GM12878 (cell line): Measurements from ENCODE around the gene PAF1. TPM values are rescaled to one million over a fixed set of nuclear protein-coding genes. Genes with fewer than 3 reads are reported as not detected.
A peak's percentile ranks its signal among the peaks of the same experiment; 100 is the strongest.

Experiments used
- ATAC-seq: fragments of 200-7000 bp; cut with Tn5 transposase; 3 replicates; pipeline ENCODE4 v1.9.1; 2020; ENCODE audit warnings: mild to moderate bottlenecking, moderate library complexity
- BruUV-seq: library from RNA; stranded (reverse); fragments of 400-500 nt; replicated peaks from 2 replicates; lab custom pipeline; 2021; lab: Mats Ljungman, UMichigan
- CTCF ChIA-PET: fragments of 300-600 bp; sonication (Branson Sonifier 250); formaldehyde crosslinking; extraction: SDS; loops from one replicate; lab custom pipeline; 2021; ENCODE audit warnings: inconsistent platforms; lab: Yijun Ruan, JAX
- POLR2A ChIA-PET: fragments of 350-600 bp; formaldehyde crosslinking; extraction: SDS; loops from one replicate; lab custom pipeline; 2021; ENCODE audit warnings: inconsistent platforms; lab: Charles Lee
- RAD21 ChIA-PET: fragments of 300-600 bp; sonication (Branson Sonifier 250); formaldehyde crosslinking; loops from one replicate; lab custom pipeline; 2023; ENCODE audit warnings: antibody characterized with exemption; ENCODE audit not compliant: unreplicated experiment; lab: Charles Lee
- SMC1A ChIA-PET: fragments of 300-600 bp; sonication (Branson Sonifier 250); formaldehyde crosslinking; loops from one replicate; lab custom pipeline; 2023; ENCODE audit not compliant: unreplicated experiment, uncharacterized antibody; lab: Charles Lee
- DNase-seq: peaks from one replicate; pipeline ENCODE4 v3.0.0-alpha.2; 2011; ENCODE audit warnings: low read depth, low spot score
- FAIRE-seq: peaks from 3 replicates; lab custom pipeline; 2011; peaks lifted over from hg19 to GRCh38; lab: Jason Lieb, UNC
- H2AFZ ChIP-seq: 2 replicates; pipeline ENCODE4 v1.6.0; 2011; ENCODE audit warnings: low read depth, low read length, control low read depth; ENCODE audit not compliant: control insufficient read depth
- H3K27ac ChIP-seq: 2 replicates; pipeline ENCODE4 v1.5.1; 2011; ENCODE audit warnings: control low read depth; ENCODE audit not compliant: control insufficient read depth, insufficient read depth
- H3K27me3 ChIP-seq, 2 experiments: replicated peaks in 1 of 2; 2 replicates each; pipeline versions ENCODE4 v1.6.0 to v1.6.1; 2011; ENCODE audit warnings: low read length in 1 of 2; ENCODE audit not compliant: control insufficient read depth in 2 of 2, insufficient read depth in 2 of 2
- H3K36me3 ChIP-seq, 2 experiments: 2 replicates each; pipeline ENCODE4 v1.5.1; 2011; ENCODE audit warnings: low read length in 1 of 2; ENCODE audit not compliant: control insufficient read depth in 2 of 2, insufficient read depth in 2 of 2
- H3K4me1 ChIP-seq: 2 replicates; pipeline ENCODE4 v1.6.1; 2011; ENCODE audit warnings: mild to moderate bottlenecking, low read length, moderate library complexity, mixed read lengths; ENCODE audit not compliant: control insufficient read depth, insufficient read depth
- H3K4me2 ChIP-seq: 2 replicates; pipeline ENCODE4 v1.6.0; 2011; ENCODE audit warnings: control low read depth; ENCODE audit not compliant: control insufficient read depth, insufficient read depth
- H3K4me3 ChIP-seq: fragments of 200-600 bp; sonication (generic); 2 replicates; pipeline ENCODE4 v1.5.1; 2016
- H3K79me2 ChIP-seq: 2 replicates; pipeline ENCODE4 v1.6.0; 2011; ENCODE audit warnings: low read length; ENCODE audit not compliant: control insufficient read depth, insufficient read depth
- H3K9ac ChIP-seq: 2 replicates; pipeline ENCODE4 v1.8.0; 2011; ENCODE audit warnings: low read length, control low read depth, mixed read lengths; ENCODE audit not compliant: control insufficient read depth, insufficient read depth
- H3K9me3 ChIP-seq: replicated peaks from 3 replicates; pipeline ENCODE4 v1.5.1; 2011; ENCODE audit warnings: mild to moderate bottlenecking, low read length; ENCODE audit not compliant: control insufficient read depth, insufficient read depth
- H4K20me1 ChIP-seq: 2 replicates; pipeline ENCODE4 v1.6.0; 2011; ENCODE audit not compliant: control insufficient read depth, insufficient read depth
- CTCF ChIP-seq, 3 experiments: IDR thresholded peaks in 2 of 3; conservative IDR thresholded peaks in 1 of 3; 2 replicates each; pipeline ENCODE4 v1.5.1; 2011; ENCODE audit warnings: low read depth in 3 of 3, low read length in 3 of 3, mild to moderate bottlenecking in 3 of 3, control low read depth in 2 of 3, moderate library complexity in 2 of 3, inconsistent platforms in 1 of 3, mixed read lengths in 1 of 3; ENCODE audit not compliant: control insufficient read depth in 2 of 3, insufficient read depth in 1 of 3; ENCODE audit errors: extremely low read depth in 1 of 3
- EED ChIP-seq: sonication (generic); IDR thresholded peaks from 2 replicates; pipeline ENCODE4 v1.6.1; 2016; ENCODE audit warnings: antibody characterized with exemption, low read depth
- GATAD2B ChIP-seq: fragments of 450-650 bp; conservative IDR thresholded peaks from 2 replicates; pipeline ENCODE4 v1.6.1; 2017; ENCODE audit warnings: low read depth, mild to moderate bottlenecking, moderate library complexity
- HDAC6 ChIP-seq: fragments of 200-600 bp; sonication (generic); IDR thresholded peaks from one replicate; pipeline ENCODE4 v1.8.0; 2017; ENCODE audit warnings: antibody characterized with exemption; ENCODE audit not compliant: unreplicated experiment
- IKZF1 ChIP-seq: fragments of 450-650 bp; conservative IDR thresholded peaks from 2 replicates; pipeline ENCODE4 v1.6.1; 2017; ENCODE audit warnings: antibody characterized with exemption, mild to moderate bottlenecking
- MLLT1 ChIP-seq: fragments of 450-650 bp; IDR thresholded peaks from 2 replicates; pipeline ENCODE4 v1.6.1; 2016; ENCODE audit warnings: mild to moderate bottlenecking
- NBN ChIP-seq: fragments of 450-650 bp; IDR thresholded peaks from 2 replicates; pipeline ENCODE4 v1.6.1; 2016
- NR2F1 ChIP-seq: fragments of 450-650 bp; conservative IDR thresholded peaks from 2 replicates; pipeline ENCODE4 v1.6.1; 2017; ENCODE audit warnings: mild to moderate bottlenecking
- PAX5 ChIP-seq: IDR thresholded peaks from 2 replicates; pipeline ENCODE4 v1.6.1; 2011; ENCODE audit warnings: low read depth, low read length, borderline replicate concordance
- POLR2A ChIP-seq: IDR thresholded peaks from 2 replicates; pipeline ENCODE4 v1.6.1; 2011; ENCODE audit warnings: low read depth, mild to moderate bottlenecking, low read length
- RAD21 ChIP-seq: IDR thresholded peaks from 2 replicates; pipeline ENCODE4 v1.6.1; 2011; ENCODE audit warnings: mild to moderate bottlenecking, low read depth, low read length, moderate library complexity; ENCODE audit not compliant: insufficient read depth
- RELB ChIP-seq: fragments of 450-650 bp; IDR thresholded peaks from 2 replicates; pipeline ENCODE4 v1.6.1; 2017; ENCODE audit warnings: low read depth, mild to moderate bottlenecking, moderate library complexity
- SPI1 ChIP-seq: IDR thresholded peaks from 2 replicates; pipeline ENCODE4 v1.6.1; 2011; ENCODE audit warnings: low read depth, mild to moderate bottlenecking, low read length, moderate library complexity, borderline replicate concordance; ENCODE audit not compliant: insufficient read depth
- SUPT20H ChIP-seq: IDR thresholded peaks from 2 replicates; pipeline ENCODE4 v1.6.1; 2011; ENCODE audit warnings: low read depth, mild to moderate bottlenecking, low read length, moderate library complexity, borderline replicate concordance; ENCODE audit not compliant: control insufficient read depth
- WGBS: methylation state at CpG from one replicate; pipeline ENCODE4 v1.1.6; 2016; ENCODE audit warnings: low lambda C conversion rate; ENCODE audit not compliant: insufficient replicate concordance, insufficient coverage; ENCODE audit errors: missing lambda C conversion rate; 5-methylcytosine and 5-hydroxymethylcytosine counted together
- in situ Hi-C: fragments of 300-500 bp; cut with MboI; formaldehyde crosslinking; loops from 9 replicates; pipeline ENCODE4 v1.14.3; 2018; ENCODE audit warnings: mixed read lengths
- intact Hi-C: fragments of 100-400 bp; cut with micrococcal nuclease; formaldehyde crosslinking; loops from one replicate; pipeline ENCODE4 v1.14.2; 2022; ENCODE audit not compliant: unreplicated experiment
- polyA plus RNA-seq, 11 experiments: library from polyadenylated mRNA; depleted of rRNA in 4 of 11; unstranded in 6 of 11; stranded (reverse) in 5 of 11; fragments of >200 nt; fragmentation: Nextera tagmentation in 4 of 11; fragmentation: Illumina TruSeq in 1 of 11; extraction: Ambion mirVana in 4 of 11; extraction: Trizol in 1 of 11; gene quantifications; 1 replicate in 1 of 11; 2 replicates in 10 of 11; pipeline versions ENCODE4 v1.2.1 to v1.2.3, GENCODE V29; 2011 to 2016; ENCODE audit warnings: inconsistent platforms in 2 of 11, missing spikeins in 2 of 11, low read depth in 1 of 11
- total RNA-seq, 4 experiments: library from RNA; depleted of rRNA in 3 of 4; stranded (reverse); fragments of >200 nt in 3 of 4; fragmentation: Illumina TruSeq in 1 of 4; extraction: Trizol in 1 of 4; gene quantifications; 2 replicates each; pipeline versions ENCODE4 v1.2.1 to v1.2.3, GENCODE V29; 2013 to 2021

PAF1 gene
- total and polyA plus RNA-seq, 10 of the 15 experiments (the other 5 are each of a cell fraction or from before 2014, with no cell fraction given) = 1.7 to 45.8 (median 39.6) TPM

- peak; percentile 54 for FAIRE-seq
- Histone ChIP-seq H3K27me3 (no peaks in the 10 kb centered on the region), H3K27ac (peak overlapping the region; percentile 93), H4K20me1 (no peaks in the 10 kb centered on the region), H3K36me3 (peaks cover 6% of the 10 kb centered on the region in 2 experiments; a peak in 3 of 4 replicates), H3K4me2 (peak overlapping the region; percentile 25), H3K4me1 (peaks cover 15% of the 10 kb centered on the region), H3K79me2 (peaks cover 40% of the 10 kb centered on the region), H3K9me3 (no peaks in the 10 kb centered on the region), H2AFZ (no peak overlapping the region), H3K4me3 (peak overlapping the region; percentile 98), H3K9ac (peak overlapping the region; percentile 99)
- no TSS peak for BruUV-seq
- WGBS = 21% methylated on average over 18 of the region's 18 CpGs
- in situ Hi-C loops (loop anchor here (5.0 kb wide), 1 partner anchor 292 kb away; no protein-coding TSS in a partner anchor), intact Hi-C loops (loop anchor here (2.0 to 10.0 kb wide), 4 partner anchors 17 to 382 kb away; partner anchors contain the start of genes EID2B and FBXO27)
- ATAC-seq = no peak
- DNase-seq = no peak
- ChIA-PET SMC1A (interaction anchor here (1.1 to 1.6 kb wide), 7 partner anchors 10 to 258 kb away, joined by 3 to 6 read pairs (median 4); partner anchors contain the start of gene RPS16), CTCF (interaction anchor here (0.5 to 1.7 kb wide), 11 partner anchors 9 to 258 kb away, joined by 3 to 11 read pairs (median 3); partner anchors contain the start of gene RPS16), POLR2A (interaction anchor here (0.8 to 2.3 kb wide), 5 partner anchors 9 to 125 kb away, joined by 3 to 6 read pairs (median 3); no protein-coding TSS in a partner anchor), RAD21 (interaction anchor here (0.5 to 1.5 kb wide), 7 partner anchors 13 to 89 kb away, joined by 3 to 6 read pairs (median 4); partner anchors contain the start of genes GMFG, MED29, PAF1 and RPS16)
- 0 out of 2 replicates have a peak, but pooled peaks have one; percentile 9 for TF ChIP-seq RAD21
- peak; percentile 88 for TF ChIP-seq MLLT1
- TF ChIP-seq EED = peak; percentile 35; the same call in 1 of the 2 replicates
- TF ChIP-seq HDAC6 = no peak
- peak; percentile 25; the same call in 1 of the 2 replicates for TF ChIP-seq NBN
- TF ChIP-seq IKZF1 = 0 out of 2 replicates have a peak, but pooled peaks have one; percentile 20
- TF ChIP-seq PAX5 = no peak
- 0 out of 2 replicates have a peak, but pooled peaks have one; percentile 16 for TF ChIP-seq NR2F1
- TF ChIP-seq SPI1 = no peak
- 0 out of 2 replicates have a peak, but pooled peaks have one; percentile 12 for TF ChIP-seq GATAD2B
- TF ChIP-seq POLR2A = 0 out of 2 replicates have a peak, but pooled peaks have one; percentile 11
- TF ChIP-seq SUPT20H = no peak
- 0 out of 2 replicates have a peak, but pooled peaks have one; percentile 8 for TF ChIP-seq RELB
- TF ChIP-seq CTCF (IDR thresholded peaks at IDR 0.05 in 2 of 3, conservative IDR thresholded peaks at IDR 0.05 in 1 of 3; ENCODE audit: control insufficient read depth in 2 of 3, extremely low read depth in 1 of 3, insufficient read depth in 1 of 3, low read depth in 3 of 3, low read length in 3 of 3) = peak; percentile 18 to 33 (median 21); a peak in 2 of 6 replicates
Measured at GRCh38 chr19:39413911-39414608, 23.2 kb upstream of the PAF1 start.
